ENCODE results near the gene LILRA5. TPM values are rescaled to one million over a fixed set of nuclear protein-coding genes. Genes with fewer than 3 reads are reported as not detected.

Gene LILRA5
- total RNA-seq, 1 donor from 2014 or later, result not detected

DNA sequence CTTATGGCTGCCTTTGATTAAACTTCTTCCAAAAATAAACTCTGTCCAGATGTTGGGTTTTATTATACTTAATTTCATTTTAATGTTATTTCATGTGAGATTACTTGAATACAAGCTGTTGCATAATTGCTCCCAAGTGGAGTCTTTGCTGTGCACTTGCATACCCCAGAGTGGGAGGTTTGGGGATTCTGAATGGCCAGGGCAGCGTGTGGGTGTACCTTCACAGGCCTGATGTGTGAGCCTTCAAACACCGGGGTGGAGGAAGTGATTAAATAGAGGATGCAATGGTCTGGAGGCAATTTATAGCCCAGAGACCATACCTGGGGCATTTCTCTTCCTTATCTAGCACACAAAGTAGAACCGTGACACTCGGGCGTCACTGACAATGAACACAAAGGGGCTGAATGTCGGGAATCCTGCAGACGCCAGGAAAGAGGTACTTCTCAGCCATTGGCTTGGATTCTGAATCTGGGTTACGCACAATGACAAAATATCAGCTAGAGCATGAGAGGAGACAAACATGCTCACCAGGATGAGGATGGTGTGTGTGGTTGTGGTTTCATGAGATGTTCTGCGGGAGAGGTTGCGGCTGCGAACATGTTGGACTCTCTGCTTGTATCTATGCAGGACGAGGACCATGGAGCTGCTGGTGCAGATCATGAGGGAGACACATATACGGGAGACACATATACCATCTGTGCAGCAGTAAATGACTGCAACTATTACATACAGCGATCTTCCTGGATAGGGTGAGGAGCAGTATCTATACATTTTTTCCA lies 7.1 kb upstream of the LILRA5 start:
- no peak overlapping the region for H3K4me3 ChIP-seq (ENCODE audit: low read depth, low read length)
- TF ChIP-seq, protein P1, sequence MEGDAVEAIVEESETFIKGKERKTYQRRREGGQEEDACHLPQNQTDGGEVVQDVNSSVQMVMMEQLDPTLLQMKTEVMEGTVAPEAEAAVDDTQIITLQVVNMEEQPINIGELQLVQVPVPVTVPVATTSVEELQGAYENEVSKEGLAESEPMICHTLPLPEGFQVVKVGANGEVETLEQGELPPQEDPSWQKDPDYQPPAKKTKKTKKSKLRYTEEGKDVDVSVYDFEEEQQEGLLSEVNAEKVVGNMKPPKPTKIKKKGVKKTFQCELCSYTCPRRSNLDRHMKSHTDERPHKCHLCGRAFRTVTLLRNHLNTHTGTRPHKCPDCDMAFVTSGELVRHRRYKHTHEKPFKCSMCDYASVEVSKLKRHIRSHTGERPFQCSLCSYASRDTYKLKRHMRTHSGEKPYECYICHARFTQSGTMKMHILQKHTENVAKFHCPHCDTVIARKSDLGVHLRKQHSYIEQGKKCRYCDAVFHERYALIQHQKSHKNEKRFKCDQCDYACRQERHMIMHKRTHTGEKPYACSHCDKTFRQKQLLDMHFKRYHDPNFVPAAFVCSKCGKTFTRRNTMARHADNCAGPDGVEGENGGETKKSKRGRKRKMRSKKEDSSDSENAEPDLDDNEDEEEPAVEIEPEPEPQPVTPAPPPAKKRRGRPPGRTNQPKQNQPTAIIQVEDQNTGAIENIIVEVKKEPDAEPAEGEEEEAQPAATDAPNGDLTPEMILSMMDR (conservative IDR thresholded peaks at IDR 0.05; ENCODE audit: low read depth, low read length), result no peak
- no peak for DNase-seq (ENCODE audit: low read depth)

GRCh38 chr19:54319049-54319448 lies 6.1 kb upstream of the LILRA5 start:
- no peak overlapping the region for H3K4me3 ChIP-seq (ENCODE audit: low read depth, low read length)
- TF ChIP-seq, protein P1 (conservative IDR thresholded peaks at IDR 0.05; ENCODE audit: low read depth, low read length), result no peak
- no peak for DNase-seq (ENCODE audit: low read depth)

DNA sequence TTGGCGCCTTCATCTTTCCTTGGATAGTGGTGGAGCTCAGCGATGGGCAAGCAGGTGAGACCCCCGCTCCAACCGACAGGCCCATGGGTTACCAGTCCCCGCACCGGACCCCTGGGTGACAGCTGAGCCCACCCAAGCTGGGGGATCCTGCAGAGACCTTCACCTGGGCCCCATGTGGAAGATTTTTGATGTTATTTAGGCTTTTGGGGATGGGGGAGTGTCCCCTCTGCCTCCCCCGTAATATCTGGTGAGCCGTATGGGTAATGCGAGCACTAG lies 4.9 kb upstream of the LILRA5 start:
- no peak overlapping the region for H3K4me3 ChIP-seq (ENCODE audit: low read depth, low read length)
- TF ChIP-seq, protein P1 (conservative IDR thresholded peaks at IDR 0.05; ENCODE audit: low read depth, low read length), result no peak

GRCh38 chr19:54317108-54317964 lies 4.4 kb upstream of the LILRA5 start:
- TF ChIP-seq, protein P1 (conservative IDR thresholded peaks at IDR 0.05; ENCODE audit: low read depth, low read length), result no peak
- H3K4me3 ChIP-seq (ENCODE audit: low read depth, low read length), result no peak overlapping the region
- no peak for DNase-seq (ENCODE audit: low read depth)

More for the DNA sequence above, 4.9 kb upstream of the LILRA5 start:
- no peak for DNase-seq (ENCODE audit: low read depth)

GRCh38 chr19:54316746-54317107 lies 3.8 kb upstream of the LILRA5 start:
- no peak for DNase-seq (ENCODE audit: low read depth)
- TF ChIP-seq, protein P1 (conservative IDR thresholded peaks at IDR 0.05; ENCODE audit: low read depth, low read length), result no peak
- no peak overlapping the region for H3K4me3 ChIP-seq (ENCODE audit: low read depth, low read length)

DNA sequence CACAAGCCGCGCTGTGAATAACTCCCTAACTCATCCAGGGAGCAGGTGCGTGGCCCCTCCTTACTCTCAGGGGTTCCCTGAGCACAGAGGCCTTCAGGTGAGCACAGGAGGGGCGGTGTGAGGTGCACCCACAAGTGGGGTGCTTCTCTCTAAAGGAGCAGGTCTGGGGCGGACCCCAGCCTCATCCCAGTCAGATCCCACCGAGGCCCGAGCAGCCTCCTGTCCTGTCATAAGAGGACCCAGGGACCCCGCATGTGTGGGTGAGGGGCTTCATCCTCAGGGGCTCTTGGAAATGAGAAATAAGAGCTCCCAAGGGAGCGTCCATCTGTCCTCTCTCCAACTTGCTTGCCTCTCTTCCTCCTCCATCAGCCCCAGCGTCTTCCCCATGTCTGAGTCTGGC lies 3.0 kb upstream of the LILRA5 start:
- TF ChIP-seq, protein P1 (conservative IDR thresholded peaks at IDR 0.05; ENCODE audit: low read depth, low read length), result no peak
- no peak for DNase-seq (ENCODE audit: low read depth)
- H3K4me3 ChIP-seq (ENCODE audit: low read depth, low read length), result no peak overlapping the region
